GM23248 (cell line): ENCODE data around the gene LYRM1. TPM values are rescaled to one million over a fixed set of nuclear protein-coding genes. Genes with fewer than 3 reads are reported as not detected.
"Not testable (repeated sequence)": the region's sequence is repeated elsewhere in the genome, so short reads cannot be mapped to it uniquely, and the experiment has no call there.

Experiments used
- DNase-seq: peaks from one replicate; pipeline ENCODE4 v3.0.0-alpha.2; 2015
- H2AFZ ChIP-seq: fragments of 200-600 bp; sonication (generic); 2 replicates; pipeline ENCODE4 v1.6.1; 2016; ENCODE audit warnings: antibody characterized with exemption
- H3F3A ChIP-seq: fragments of 200-600 bp; sonication (generic); 2 replicates; pipeline ENCODE4 v1.6.1; 2016; ENCODE audit warnings: mild to moderate bottlenecking, antibody characterized with exemption, mixed run types; ENCODE audit not compliant: insufficient read depth
- H3K27ac ChIP-seq: fragments of 200-600 bp; sonication (generic); 2 replicates; pipeline ENCODE4 v1.5.1; 2016; ENCODE audit warnings: mild to moderate bottlenecking
- H3K27me3 ChIP-seq: fragments of 200-600 bp; sonication (generic); replicated peaks from 2 replicates; pipeline ENCODE4 v1.6.1; 2016; ENCODE audit warnings: mild to moderate bottlenecking; ENCODE audit not compliant: insufficient read depth
- H3K36me3 ChIP-seq: fragments of 200-600 bp; sonication (generic); 2 replicates; pipeline ENCODE4 v1.6.1; 2016; ENCODE audit warnings: low read depth, mild to moderate bottlenecking
- H3K4me1 ChIP-seq: fragments of 200-600 bp; sonication (generic); 2 replicates; pipeline ENCODE4 v1.6.1; 2016; ENCODE audit warnings: mild to moderate bottlenecking; ENCODE audit not compliant: insufficient read depth
- H3K4me2 ChIP-seq: fragments of 200-600 bp; sonication (generic); one replicate; pipeline ENCODE4 v1.6.1; 2016; ENCODE audit warnings: mild to moderate bottlenecking; ENCODE audit not compliant: unreplicated experiment
- H3K4me3 ChIP-seq: fragments of 200-600 bp; sonication (generic); 2 replicates; pipeline ENCODE4 v1.5.1; 2016; ENCODE audit warnings: mild to moderate bottlenecking
- H3K79me2 ChIP-seq: fragments of 200-600 bp; sonication (generic); 2 replicates; pipeline ENCODE4 v1.6.1; 2016; ENCODE audit warnings: mild to moderate bottlenecking; ENCODE audit not compliant: insufficient read depth
- H3K9ac ChIP-seq: fragments of 200-600 bp; sonication (generic); 2 replicates; pipeline ENCODE4 v1.6.1; 2016; ENCODE audit warnings: mild to moderate bottlenecking
- H3K9me2 ChIP-seq: fragments of 200-600 bp; sonication (generic); 2 replicates; pipeline ENCODE4 v1.6.1; 2016; ENCODE audit warnings: mixed run types, mild to moderate bottlenecking, moderate library complexity; ENCODE audit not compliant: insufficient read depth
- H3K9me3 ChIP-seq: fragments of 200-600 bp; sonication (generic); one replicate; pipeline ENCODE4 v1.6.1; 2017; ENCODE audit warnings: low read depth
- H4K20me1 ChIP-seq: fragments of 200-600 bp; sonication (generic); 2 replicates; pipeline ENCODE4 v1.6.0; 2016; ENCODE audit not compliant: insufficient read depth
- EZH2 ChIP-seq: fragments of 200-600 bp; sonication (generic); IDR thresholded peaks from 2 replicates; pipeline ENCODE4 v1.6.1; 2018; ENCODE audit warnings: antibody characterized with exemption, mild to moderate bottlenecking; ENCODE audit not compliant: insufficient read depth, poor library complexity, severe bottlenecking
- EZH2phosphoT487 ChIP-seq: fragments of 200-600 bp; sonication (generic); IDR thresholded peaks from 2 replicates; pipeline ENCODE4 v1.6.1; 2018; ENCODE audit warnings: antibody characterized with exemption, moderate library complexity, mild to moderate bottlenecking, low read depth; ENCODE audit not compliant: insufficient read depth
- WGBS, 2 experiments: methylation state at CpG; one replicate each; pipeline ENCODE4 v1.1.6; 2015 to 2017; ENCODE audit warnings: low lambda C conversion rate in 2 of 2, low coverage in 1 of 2; ENCODE audit errors: missing lambda C conversion rate in 2 of 2; 5-methylcytosine and 5-hydroxymethylcytosine counted together
- in situ Hi-C: fragments of 300-500 bp; cut with MboI; formaldehyde crosslinking; loops from 2 replicates; pipeline ENCODE4 v1.15.0; 2020
- polyA plus RNA-seq: library from polyadenylated mRNA; unstranded; fragments of >200 nt; fragmentation: Nextera tagmentation; extraction: Ambion mirVana; gene quantifications from 2 replicates; pipeline ENCODE4 v1.2.1, GENCODE V29; 2016
- total RNA-seq: library from RNA; depleted of rRNA; stranded (reverse); fragments of >200 nt; shearing (Covaris generic); gene quantifications from 2 replicates; pipeline ENCODE4 v1.2.3, GENCODE V29; 2014

LYRM1 gene
- total and polyA plus RNA-seq, 2 experiments from 2014 or later: 32.1 to 40.9 TPM

GRCh38 chr16:20944861-20945574 is 44.4 kb downstream of the LYRM1 start:
- H3K4me2 ChIP-seq: no peak overlapping the region
- no peaks in the 10 kb centered on the region for H3K9me3 ChIP-seq
- H3K4me1 ChIP-seq: no peaks in the 10 kb centered on the region
- H3K9ac ChIP-seq: no peak overlapping the region
- H3K27ac ChIP-seq: no peak overlapping the region
- H2AFZ ChIP-seq: no peak overlapping the region
- TF ChIP-seq EZH2 (no peak), EZH2phosphoT487 (no peak)
- in situ Hi-C loops: no loop called here
- H3K36me3 ChIP-seq: no peaks in the 10 kb centered on the region
- no peaks in the 10 kb centered on the region for H3K79me2 ChIP-seq
- WGBS, 2 experiments: 82 to 89% methylated on average over 5 of the region's 5 CpGs
- H4K20me1 ChIP-seq: no peaks in the 10 kb centered on the region
- H3K4me3 ChIP-seq: no peak overlapping the region
- no peaks in the 10 kb centered on the region for H3F3A ChIP-seq
- no peaks in the 10 kb centered on the region for H3K9me2 ChIP-seq
- no peaks in the 10 kb centered on the region for H3K27me3 ChIP-seq
- DNase-seq: peak; percentile 27

GRCh38 chr16:20945575-20945875 is 45.0 kb downstream of the LYRM1 start:
- H3K27ac ChIP-seq, H3K9ac ChIP-seq, H3K36me3 ChIP-seq, H3K4me2 ChIP-seq, H3K79me2 ChIP-seq, H3K4me1 ChIP-seq, H4K20me1 ChIP-seq, H3F3A ChIP-seq, H3K9me3 ChIP-seq, H3K9me2 ChIP-seq, DNase-seq, in situ Hi-C loops, H2AFZ ChIP-seq, H3K4me3 ChIP-seq, H3K27me3 ChIP-seq: not testable (repeated sequence)
- WGBS, 2 experiments: 92 to 94% methylated on average over 11 of the region's 11 CpGs

GRCh38 chr16:20946015-20946629 is 45.6 kb downstream of the LYRM1 start:
- Histone ChIP-seq H3K27ac (no peak overlapping the region), H2AFZ (no peak overlapping the region), H3K9ac (no peak overlapping the region), H3K9me2 (no peaks in the 10 kb centered on the region), H3K4me3 (no peak overlapping the region), H4K20me1 (no peaks in the 10 kb centered on the region), H3K36me3 (no peaks in the 10 kb centered on the region), H3K4me2 (no peak overlapping the region), H3K4me1 (no peaks in the 10 kb centered on the region), H3K9me3 (no peaks in the 10 kb centered on the region), H3K79me2 (no peaks in the 10 kb centered on the region), H3F3A (no peaks in the 10 kb centered on the region), H3K27me3 (no peaks in the 10 kb centered on the region)
- in situ Hi-C loops: no loop called here
- TF ChIP-seq EZH2phosphoT487 (no peak), EZH2 (no peak)
- 81 to 84% methylated on average over 8 of the region's 8 CpGs for WGBS, 2 experiments
- DNase-seq: no peak

- no peak for TF ChIP-seq EZH2phosphoT487
- TF ChIP-seq EZH2: no peak
- Histone ChIP-seq H3K9ac (no peak overlapping the region), H4K20me1 (no peaks in the 10 kb centered on the region), H3K9me2 (no peaks in the 10 kb centered on the region), H3K27me3 (no peaks in the 10 kb centered on the region), H3K4me3 (no peak overlapping the region), H3K4me2 (no peak overlapping the region), H3K79me2 (no peaks in the 10 kb centered on the region), H3K36me3 (no peaks in the 10 kb centered on the region), H3F3A (no peaks in the 10 kb centered on the region), H3K4me1 (no peaks in the 10 kb centered on the region), H3K9me3 (no peaks in the 10 kb centered on the region), H3K27ac (no peak overlapping the region), H2AFZ (no peak overlapping the region)
- DNase-seq: no peak
- WGBS, 2 experiments: 77 to 80% methylated on average over 9 of the region's 9 CpGs
- in situ Hi-C loops: no loop called here
These were observed 47.9 kb downstream of the LYRM1 start for GRCh38 chr16:20948444-20948843.

GRCh38 chr16:20949660-20950059 is 49.1 kb downstream of the LYRM1 start:
- 76 to 78% methylated on average over 3 of the region's 3 CpGs for WGBS, 2 experiments
- no peaks in the 10 kb centered on the region for H3K27me3 ChIP-seq
- no peaks in the 10 kb centered on the region for H3K4me1 ChIP-seq

More at GRCh38 chr16:20949660-20950059, 49.1 kb downstream of the LYRM1 start:
- Histone ChIP-seq H3K36me3 (no peaks in the 10 kb centered on the region), H3K79me2 (no peaks in the 10 kb centered on the region), H3K27ac (no peak overlapping the region), H3K9me3 (no peaks in the 10 kb centered on the region), H4K20me1 (no peaks in the 10 kb centered on the region), H3F3A (no peaks in the 10 kb centered on the region), H3K4me3 (no peak overlapping the region), H3K9me2 (no peaks in the 10 kb centered on the region), H3K9ac (no peak overlapping the region), H2AFZ (no peak overlapping the region), H3K4me2 (no peak overlapping the region)
- DNase-seq: no peak
- TF ChIP-seq EZH2: no peak
- no peak for TF ChIP-seq EZH2phosphoT487
- in situ Hi-C loops: no loop called here
